Measurements from ENCODE around the gene KCTD8.
"Not testable (repeated sequence)": the region's sequence is repeated elsewhere in the genome, so short reads cannot be mapped to it uniquely, and the experiment has no call there.

KCTD8 gene

GRCh38 chr4:44320833-44321232 lies 127.8 kb downstream of the KCTD8 start:
- peak; percentile 11 for DNase-seq

DNA sequence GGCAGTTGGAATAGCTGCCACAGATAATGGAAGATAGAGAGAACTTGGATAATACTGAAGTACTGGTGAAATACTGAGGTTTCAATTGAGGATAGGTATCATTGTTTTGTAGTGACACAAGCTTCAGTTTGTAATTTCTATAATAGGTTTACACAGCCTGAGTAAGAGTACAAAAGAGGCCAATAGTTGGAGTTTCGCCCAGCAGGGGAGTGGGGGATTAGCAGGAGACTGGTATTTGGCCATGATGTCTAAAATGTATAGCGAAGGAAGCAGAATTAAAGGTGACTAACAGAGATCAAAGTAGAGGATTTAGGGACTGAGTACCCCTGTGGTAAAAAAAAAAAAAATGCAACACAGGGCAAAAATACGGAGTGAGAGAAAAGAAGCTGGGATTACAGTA lies 129.5 kb downstream of the KCTD8 start:
- DNase-seq: no peak

DNA sequence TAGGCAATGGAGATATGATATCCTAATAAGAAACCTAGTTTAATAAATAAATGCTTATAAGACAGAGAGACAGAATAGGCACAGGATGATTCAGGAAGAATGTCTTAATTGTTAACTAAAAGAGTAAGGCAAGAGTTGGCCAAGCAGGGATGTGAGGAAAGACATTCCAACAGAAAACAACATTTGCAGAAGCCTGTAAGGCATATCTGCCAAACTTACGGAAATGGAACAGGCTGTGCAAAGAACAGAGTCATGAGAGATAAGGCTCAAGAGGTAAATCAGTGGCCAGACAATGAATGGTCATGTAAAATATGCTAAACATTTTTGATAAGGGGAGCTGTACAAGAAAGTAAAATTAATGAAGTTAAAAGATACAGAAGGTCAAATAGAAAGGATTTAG lies 134.9 kb downstream of the KCTD8 start:
- no peak for DNase-seq

- no peak for DNase-seq
Measured at GRCh38 chr4:44287505-44287904, 161.1 kb downstream of the KCTD8 start.

DNA sequence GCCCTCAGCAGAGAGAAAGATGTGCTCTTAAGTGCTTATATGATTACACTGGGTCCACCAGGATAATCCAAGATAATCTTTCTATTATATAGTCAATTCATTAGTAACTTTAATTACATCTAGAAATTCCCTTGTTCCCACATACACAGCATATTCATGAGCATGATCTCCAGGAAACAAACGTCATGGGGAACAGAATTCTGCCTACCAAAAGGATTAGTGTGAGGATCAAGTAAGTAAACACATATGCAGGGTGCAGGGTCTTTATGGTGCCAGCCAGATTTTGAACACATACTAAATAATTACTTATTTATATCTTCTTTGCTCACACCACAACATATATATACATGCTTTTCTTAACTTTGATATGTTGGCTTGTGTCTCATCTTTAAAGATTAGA lies 169.1 kb downstream of the KCTD8 start:
- no peak for DNase-seq

DNA sequence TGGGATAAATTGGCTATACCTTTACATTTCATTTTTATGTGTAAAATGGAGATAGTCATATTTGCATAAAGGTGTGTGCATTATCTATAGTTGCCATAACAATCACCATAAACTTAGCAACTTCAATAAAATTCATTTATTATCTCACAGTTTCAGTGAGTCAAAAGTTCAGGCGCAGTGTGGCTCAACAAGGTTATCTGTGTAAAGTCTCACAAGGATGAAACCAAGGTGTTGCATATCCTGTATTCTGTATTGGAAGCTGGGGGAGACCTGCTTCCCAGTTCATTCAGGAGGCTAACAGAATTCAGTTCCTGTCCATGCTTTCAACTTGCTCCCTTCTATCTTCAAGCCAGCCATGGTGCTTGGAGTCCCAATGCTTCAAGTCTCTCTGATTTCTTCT lies 169.5 kb downstream of the KCTD8 start:
- no peak for DNase-seq

GRCh38 chr4:44257461-44257860 lies 191.1 kb downstream of the KCTD8 start:
- DNase-seq: no peak

DNA sequence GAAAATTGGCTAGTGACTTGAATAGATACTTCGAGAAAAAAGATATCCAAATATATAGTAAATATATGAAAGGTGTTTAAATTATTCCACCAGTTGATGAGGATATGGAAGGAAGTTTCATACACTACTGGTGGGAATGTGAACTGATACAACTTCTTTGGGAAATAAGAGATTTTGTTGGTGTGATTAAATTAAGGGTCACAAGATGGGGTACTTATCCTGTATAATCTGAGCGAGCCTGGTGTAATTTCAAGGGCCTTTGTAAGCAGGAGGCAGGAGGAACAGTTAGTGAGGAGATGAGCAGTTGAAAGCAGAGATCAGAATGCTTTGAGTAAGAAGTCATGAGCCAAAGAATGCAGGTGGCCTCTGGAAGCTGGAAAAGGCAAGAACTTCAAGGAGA lies 192.2 kb downstream of the KCTD8 start:
- no peak for DNase-seq

DNA sequence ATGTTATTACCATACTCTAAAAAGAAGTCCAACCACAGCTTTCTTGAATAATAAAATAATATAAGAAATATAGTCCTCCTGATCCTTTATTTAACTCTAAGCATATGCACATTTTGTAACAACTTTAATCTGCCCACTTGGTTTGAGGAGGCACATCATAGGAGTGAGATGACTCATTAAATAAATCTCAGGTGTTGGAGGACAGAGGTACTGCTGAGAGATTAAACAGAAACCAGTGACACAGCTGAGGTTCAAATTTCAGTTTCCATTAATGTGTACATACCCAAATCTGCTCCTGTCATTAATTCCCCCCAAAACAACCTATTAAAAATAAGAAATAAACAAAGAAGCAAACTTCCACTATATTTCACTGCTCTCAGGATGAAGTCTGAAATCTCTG lies 211.0 kb downstream of the KCTD8 start:
- no peak for DNase-seq

DNA sequence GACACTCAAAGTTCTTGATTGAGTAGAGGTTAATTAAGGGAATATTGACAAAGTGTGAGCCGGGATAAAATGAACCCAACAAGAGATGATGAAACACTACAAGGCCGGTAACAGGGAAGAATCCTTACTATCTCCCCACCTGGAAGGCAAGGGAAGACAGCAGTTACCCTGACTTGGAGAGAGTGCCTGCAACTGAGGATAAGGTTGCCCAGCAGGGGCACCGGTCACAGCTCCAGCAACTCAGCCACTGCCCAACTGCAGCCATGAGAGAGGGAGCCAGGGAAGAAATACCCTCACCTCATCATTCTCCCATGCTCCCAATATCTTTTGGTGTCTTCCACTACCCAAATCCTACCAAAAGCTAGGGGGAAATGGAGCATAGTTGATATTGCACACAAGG lies 212.7 kb downstream of the KCTD8 start:
- no peak for DNase-seq

DNA sequence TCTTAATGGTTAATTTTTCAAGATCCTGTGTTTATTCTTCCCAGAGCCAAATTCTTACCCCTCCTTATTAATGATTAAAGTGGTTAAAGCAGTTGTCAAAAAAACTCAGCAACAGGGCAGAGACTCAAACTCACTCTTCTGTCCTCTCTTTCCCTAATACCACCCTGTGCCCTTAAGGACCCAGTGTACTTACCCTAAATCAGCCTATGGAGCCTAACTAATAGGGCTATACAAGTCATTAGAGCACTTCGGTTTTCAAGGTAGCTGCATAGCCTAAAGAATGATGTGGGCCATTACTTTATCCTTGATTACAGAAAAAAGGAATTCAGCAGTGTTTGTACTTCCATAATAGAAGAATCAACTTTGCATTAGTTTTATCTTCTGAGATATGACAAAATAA lies 216.3 kb downstream of the KCTD8 start:
- no peak for DNase-seq

DNA sequence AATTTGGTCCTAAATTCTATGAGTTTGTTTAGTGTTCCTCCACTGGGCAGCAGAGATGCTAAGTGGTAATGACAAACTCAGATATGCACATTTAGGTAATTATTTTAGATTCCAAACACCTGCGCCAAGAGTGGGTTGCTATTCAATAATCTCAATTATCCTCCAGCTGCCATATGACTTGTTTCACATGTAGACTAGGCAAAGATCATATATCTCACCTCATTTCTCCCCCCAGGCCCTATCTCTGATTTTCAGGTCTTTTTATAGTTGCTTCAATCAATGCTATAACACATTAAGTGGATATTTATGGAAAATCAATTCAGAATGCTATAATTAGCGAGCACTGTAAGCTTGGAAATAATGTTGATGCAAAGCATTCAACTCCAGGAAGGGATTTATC lies 217.6 kb downstream of the KCTD8 start:
- DNase-seq: peak; percentile 56

- DNase-seq: peak; percentile 37
Measured at GRCh38 chr4:44228326-44228725, 220.3 kb downstream of the KCTD8 start.

- DNase-seq: no peak
Measured at GRCh38 chr4:44221407-44221806, 227.2 kb downstream of the KCTD8 start.

GRCh38 chr4:44210750-44211149 lies 237.9 kb downstream of the KCTD8 start:
- DNase-seq: peak; percentile 4

GRCh38 chr4:44196796-44197195 lies 251.8 kb downstream of the KCTD8 start:
- no peak for DNase-seq

GRCh38 chr4:44194365-44194764 lies 254.2 kb downstream of the KCTD8 start:
- no peak for DNase-seq

- DNase-seq: no peak
Measured at GRCh38 chr4:44186850-44187246, 261.8 kb downstream of the KCTD8 start.

DNA sequence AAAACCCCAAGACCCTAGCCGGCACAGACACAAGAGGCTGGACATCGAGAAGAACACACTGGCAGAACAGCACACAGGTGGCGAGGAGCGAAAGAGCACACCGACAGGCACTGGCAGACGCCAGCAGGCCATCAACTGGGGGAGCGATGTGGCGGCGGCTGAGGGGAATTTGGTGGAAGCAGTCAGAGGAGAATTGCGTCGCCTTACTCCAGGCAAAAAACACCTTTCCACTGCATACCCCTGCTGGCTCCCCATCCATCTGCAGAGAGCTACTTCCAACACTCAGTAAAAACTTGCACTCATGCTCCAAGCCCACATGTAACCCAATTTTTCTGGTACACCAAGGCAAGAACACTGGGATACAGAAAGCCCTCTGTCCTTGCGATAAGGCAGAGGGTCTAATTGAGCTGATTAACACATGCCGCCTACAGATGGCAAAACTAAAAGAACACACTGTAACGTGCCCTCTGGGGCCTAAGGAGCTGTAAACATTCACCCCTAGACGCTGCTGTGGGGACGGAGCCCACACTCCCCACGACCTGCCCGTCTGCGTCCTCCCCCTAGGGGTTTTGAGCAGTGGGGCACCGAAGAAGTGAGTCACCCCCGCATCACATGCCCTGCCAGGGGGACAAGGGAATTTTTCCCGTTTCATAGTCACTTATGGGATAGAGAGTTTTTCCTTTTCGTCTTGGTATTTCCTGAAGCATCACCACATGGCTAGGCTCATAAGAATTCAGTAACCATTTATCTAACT lies 262.3 kb downstream of the KCTD8 start:
- peak; percentile 72 for DNase-seq

GRCh38 chr4:44181491-44182349 lies 266.9 kb downstream of the KCTD8 start:
- not testable (repeated sequence) for DNase-seq

- DNase-seq: not testable (repeated sequence)
Measured at GRCh38 chr4:44167766-44168165, 280.8 kb downstream of the KCTD8 start.

DNA sequence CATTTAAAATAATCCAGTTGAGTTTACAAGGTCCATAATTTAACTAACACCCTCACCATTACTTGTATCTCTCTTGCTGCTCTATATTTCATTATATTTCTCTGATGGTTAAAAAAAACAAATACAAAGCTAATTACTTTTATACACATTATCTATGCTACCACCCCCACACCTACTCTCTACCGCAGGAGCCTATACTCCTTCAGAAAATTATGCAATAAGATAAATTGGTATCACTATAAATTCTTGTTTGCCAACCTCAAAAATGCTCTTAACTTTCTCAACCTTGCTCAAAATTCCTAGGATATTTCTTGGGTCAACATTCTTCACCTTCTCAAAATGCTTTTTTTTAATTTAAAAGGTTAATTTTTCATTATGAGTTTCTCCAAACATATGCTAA lies 282.7 kb downstream of the KCTD8 start:
- DNase-seq: no peak

DNA sequence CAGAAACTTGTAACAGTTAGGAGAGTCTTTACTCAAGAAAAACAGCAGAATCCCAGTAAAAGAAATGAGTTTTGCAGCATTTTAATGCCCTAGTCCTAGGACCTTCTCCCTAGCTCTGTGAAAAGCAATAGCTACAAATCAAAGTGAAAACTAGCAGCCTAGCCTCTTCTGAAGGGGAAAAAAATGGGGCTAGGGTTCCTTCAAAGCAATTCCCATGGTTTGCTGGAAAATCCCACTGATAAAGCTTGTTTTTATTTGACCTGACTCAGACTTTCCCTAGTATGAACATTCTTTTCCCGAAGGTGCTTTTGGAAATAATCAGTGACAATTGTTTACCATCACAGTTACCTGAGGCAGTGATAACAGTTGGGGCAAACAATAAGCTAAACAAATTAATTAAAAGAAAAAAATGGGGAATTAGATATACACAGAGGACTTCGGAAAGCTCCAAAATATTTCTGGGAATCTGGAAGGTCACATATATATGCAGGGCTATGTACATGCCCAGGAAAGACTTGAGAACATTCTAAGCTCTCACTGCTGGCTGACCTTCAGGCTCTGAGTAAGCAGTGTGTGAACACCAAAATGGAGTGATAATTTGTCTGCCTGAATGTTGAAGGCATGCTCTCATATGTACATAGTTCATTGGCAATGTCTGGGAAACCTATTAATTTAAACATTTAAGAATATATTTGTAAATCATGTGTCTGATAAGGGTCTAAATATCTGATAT lies 285.9 kb downstream of the KCTD8 start:
- DNase-seq: no peak

DNA sequence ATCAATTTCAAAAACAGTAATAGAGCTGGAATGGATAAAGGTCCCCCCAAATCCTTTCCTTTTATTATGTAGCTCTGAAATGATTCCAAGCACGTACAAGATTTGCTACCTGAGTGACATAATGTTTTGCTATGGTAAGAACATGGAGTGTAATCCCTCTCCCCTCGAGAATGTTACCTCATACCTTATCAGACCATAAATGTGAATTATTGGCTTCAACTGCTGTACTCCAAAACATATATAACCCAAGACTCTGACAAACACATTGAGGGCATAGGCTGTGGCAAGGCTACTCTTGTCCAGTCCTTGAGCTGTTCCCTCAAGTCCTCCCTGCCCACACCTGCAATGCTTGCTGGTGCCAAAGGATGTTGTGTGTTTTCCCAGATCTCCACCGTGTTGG lies 286.9 kb downstream of the KCTD8 start:
- no peak for DNase-seq
